HG02885 (cell line): Measurements from ENCODE around the gene GAB2.

ENCODE experiments used
- ATAC-seq: cut with Tn5 transposase; IDR thresholded peaks from one replicate; pipeline ENCODE4 v1.9.1; 2021; ENCODE audit warnings: mild to moderate bottlenecking; ENCODE audit not compliant: unreplicated experiment, poor library complexity

GAB2 gene

GRCh38 chr11:78428266-78428636 is 10.6 kb upstream of the GAB2 start:
- ATAC-seq = no peak

GRCh38 chr11:78427615-78428265 is 10.1 kb upstream of the GAB2 start:
- peak; percentile 59 for ATAC-seq

- peak; percentile 40 for ATAC-seq
Measured at GRCh38 chr11:78426845-78427244, 9.2 kb upstream of the GAB2 start.

GRCh38 chr11:78425399-78426070 is 7.9 kb upstream of the GAB2 start:
- no peak for ATAC-seq

GRCh38 chr11:78424334-78425270 is 7.0 kb upstream of the GAB2 start:
- ATAC-seq = peak; percentile 33

- no peak for ATAC-seq
Measured at GRCh38 chr11:78423241-78423640, 5.6 kb upstream of the GAB2 start.

GRCh38 chr11:78420796-78421209 is 3.2 kb upstream of the GAB2 start:
- no peak for ATAC-seq

- no peak for ATAC-seq
Measured at GRCh38 chr11:78420255-78420764, 2.7 kb upstream of the GAB2 start.

GRCh38 chr11:78419327-78419726 is 1.7 kb upstream of the GAB2 start:
- no peak for ATAC-seq

GRCh38 chr11:78418584-78419211 is 1.1 kb upstream of the GAB2 start:
- ATAC-seq = no peak

- peak; percentile 70 for ATAC-seq
Measured at GRCh38 chr11:78417888-78418583, 416 bp upstream of the GAB2 start.

- peak; percentile 60 for ATAC-seq
Measured at GRCh38 chr11:78416285-78417174, 1.1 kb downstream of the GAB2 start.

- no peak for ATAC-seq
Measured at GRCh38 chr11:78415338-78415737, 2.3 kb downstream of the GAB2 start.

- no peak for ATAC-seq
Measured at GRCh38 chr11:78414321-78415051, 3.1 kb downstream of the GAB2 start.

- no peak for ATAC-seq
Measured at GRCh38 chr11:78408619-78409018, 9.0 kb downstream of the GAB2 start.

GRCh38 chr11:78406568-78407196 is 10.9 kb downstream of the GAB2 start:
- no peak for ATAC-seq

GRCh38 chr11:78405805-78406204 is 11.8 kb downstream of the GAB2 start:
- no peak for ATAC-seq

- ATAC-seq = no peak
Measured at GRCh38 chr11:78403781-78404180, 13.8 kb downstream of the GAB2 start.
